OCI-LY7 (cell line): ENCODE results near the gene PNO1. TPM values are rescaled to one million over a fixed set of nuclear protein-coding genes. Genes with fewer than 3 reads are reported as not detected.

Experiments used
- BruUV-seq: library from RNA; stranded (reverse); fragments of 400-500 nt; replicated peaks from 2 replicates; lab custom pipeline; 2021; lab: Mats Ljungman, UMichigan
- CTCF ChIA-PET: fragments of 300-600 bp; sonication (Branson Sonifier 250); formaldehyde crosslinking; loops from one replicate; lab custom pipeline; 2022; ENCODE audit warnings: antibody characterized with exemption; ENCODE audit not compliant: unreplicated experiment; lab: Charles Lee
- POLR2A ChIA-PET: fragments of 300-600 bp; sonication (Branson Sonifier 250); formaldehyde crosslinking; loops from one replicate; lab custom pipeline; 2022; ENCODE audit warnings: antibody characterized with exemption; lab: Charles Lee
- DNase-seq: peaks from one replicate; pipeline ENCODE4 v3.0.0-alpha.2; 2015; ENCODE audit warnings: low spot score
- H2AFZ ChIP-seq: fragments of 200-600 bp; sonication (generic), shearing (Covaris generic); 2 replicates; pipeline ENCODE4 v1.6.1; 2014; ENCODE audit warnings: mild to moderate bottlenecking, antibody characterized with exemption, low read length, moderate library complexity
- H3K27ac ChIP-seq: fragments of 200-600 bp; sonication (generic); 2 replicates; pipeline ENCODE4 v1.5.1; 2014; ENCODE audit warnings: mixed run types, low read depth, mild to moderate bottlenecking, moderate library complexity, low read length, inconsistent platforms; ENCODE audit not compliant: poor library complexity, severe bottlenecking
- H3K36me3 ChIP-seq: fragments of 200-600 bp; sonication (generic); 2 replicates; pipeline ENCODE4 v1.6.1; 2014; ENCODE audit warnings: mild to moderate bottlenecking, antibody characterized with exemption, low read length, moderate library complexity, mixed read lengths; ENCODE audit not compliant: insufficient read depth
- H3K4me1 ChIP-seq: fragments of 200-600 bp; sonication (generic); 2 replicates; pipeline ENCODE4 v1.5.1; 2014; ENCODE audit warnings: mild to moderate bottlenecking, low read length; ENCODE audit not compliant: insufficient read depth, poor library complexity, severe bottlenecking
- H3K4me2 ChIP-seq: fragments of 200-600 bp; sonication (generic); 2 replicates; pipeline ENCODE4 v1.6.1; 2014; ENCODE audit warnings: mild to moderate bottlenecking, low read length
- H3K4me3 ChIP-seq: fragments of 200-600 bp; sonication (generic); 2 replicates; pipeline ENCODE4 v1.5.1; 2014; ENCODE audit warnings: mild to moderate bottlenecking, low read depth, low read length; ENCODE audit not compliant: poor library complexity, severe bottlenecking
- H3K79me2 ChIP-seq: fragments of 200-600 bp; sonication (generic); 2 replicates; pipeline ENCODE4 v1.6.1; 2016; ENCODE audit warnings: low read depth, mild to moderate bottlenecking, low read length, moderate library complexity, mixed read lengths; ENCODE audit not compliant: insufficient read depth
- H3K9me2 ChIP-seq: fragments of 200-600 bp; sonication (generic); 2 replicates; pipeline ENCODE4 v1.6.1; 2016; ENCODE audit warnings: mild to moderate bottlenecking, low read length, mixed read lengths; ENCODE audit not compliant: insufficient read depth
- H3K9me3 ChIP-seq: fragments of 200-600 bp; sonication (generic); 2 replicates; pipeline ENCODE4 v1.6.1; 2014; ENCODE audit warnings: mild to moderate bottlenecking, mixed run types, low read length, mixed read lengths
- H4K20me1 ChIP-seq: fragments of 200-600 bp; sonication (generic); 2 replicates; pipeline ENCODE4 v1.6.1; 2014; ENCODE audit warnings: mild to moderate bottlenecking, antibody characterized with exemption, low read length, moderate library complexity, mixed read lengths; ENCODE audit not compliant: insufficient read depth
- CTCF ChIP-seq: fragments of 200-600 bp; sonication (generic); conservative IDR thresholded peaks from 2 replicates; pipeline ENCODE4 v1.5.1; 2014; ENCODE audit warnings: mild to moderate bottlenecking, antibody characterized with exemption, low read length, moderate library complexity, mixed read lengths
- EZH2phosphoT487 ChIP-seq: fragments of 200-600 bp; sonication (generic); IDR thresholded peaks from 2 replicates; pipeline ENCODE4 v1.6.1; 2018; ENCODE audit warnings: low read depth, borderline replicate concordance, mild to moderate bottlenecking, mixed run types, antibody characterized with exemption, low read length, moderate library complexity, mixed read lengths
- intact Hi-C: fragments of 100-400 bp; cut with micrococcal nuclease; formaldehyde crosslinking; loops from one replicate; pipeline ENCODE4 v1.10.0; 2022; ENCODE audit not compliant: unreplicated experiment
- total RNA-seq, 2 experiments: library from RNA; depleted of rRNA in 1 of 2; stranded (reverse); fragments of >200 nt in 1 of 2; shearing (Covaris generic) in 1 of 2; gene quantifications; 2 replicates each; pipeline ENCODE4 v1.2.3, GENCODE V29; 2014 to 2022

Gene PNO1
- total RNA-seq, 2 experiments from 2014 or later: 18.6 to 22.5 TPM

- TF ChIP-seq EZH2phosphoT487 (no peak), CTCF (no peak)
- Histone ChIP-seq H3K4me2 (no peak overlapping the region), H3K4me3 (no peak overlapping the region), H3K9me3 (no peaks in the 10 kb centered on the region), H3K79me2 (peaks cover 83% of the 10 kb centered on the region), H3K27ac (no peak overlapping the region), H3K4me1 (peaks cover 9% of the 10 kb centered on the region), H4K20me1 (peaks cover 30% of the 10 kb centered on the region), H2AFZ (no peak overlapping the region), H3K9me2 (no peaks in the 10 kb centered on the region), H3K36me3 (peaks cover 37% of the 10 kb centered on the region)
- intact Hi-C loops: no loop called here
- ChIA-PET POLR2A (interaction anchor here (0.5 to 1.6 kb wide), 11 partner anchors 13 to 552 kb away, joined by 3 to 8 read pairs (median 4); partner anchors contain the start of gene FBXO48), CTCF (no interaction called here)
- no TSS peak for BruUV-seq
- no peak for DNase-seq
Measured at GRCh38 chr2:68188831-68189230, 31.1 kb downstream of the PNO1 start.

- Histone ChIP-seq H2AFZ (no peak overlapping the region), H4K20me1 (peaks cover 40% of the 10 kb centered on the region), H3K4me3 (no peak overlapping the region), H3K79me2 (peaks cover 97% of the 10 kb centered on the region), H3K4me1 (peaks cover 9% of the 10 kb centered on the region), H3K9me2 (no peaks in the 10 kb centered on the region), H3K4me2 (no peak overlapping the region), H3K9me3 (no peaks in the 10 kb centered on the region), H3K36me3 (peaks cover 27% of the 10 kb centered on the region; the same call in 1 of the 2 replicates), H3K27ac (no peak overlapping the region)
- BruUV-seq: no TSS peak
- TF ChIP-seq EZH2phosphoT487: no peak
- no peak for TF ChIP-seq CTCF
- no peak for DNase-seq
- intact Hi-C loops: no loop called here
- CTCF ChIA-PET: no interaction called here
- POLR2A ChIA-PET: interaction anchor here (0.5 to 1.1 kb wide), 4 partner anchors 8 to 34 kb away, joined by 3 read pairs; no protein-coding TSS in a partner anchor
Measured at GRCh38 chr2:68189991-68190784, 32.5 kb downstream of the PNO1 start.
